KMS-11 (cell line): Measurements from ENCODE around the gene C1RL.

Source experiments
- H2AFZ ChIP-seq: fragments of 200-600 bp; sonication (generic); 2 replicates; pipeline ENCODE4 v1.6.1; 2016; ENCODE audit warnings: antibody characterized with exemption, mixed run types, low read depth
- H3K27ac ChIP-seq: fragments of 200-600 bp; sonication (generic); 2 replicates; pipeline ENCODE4 v1.6.1; 2016; ENCODE audit warnings: mild to moderate bottlenecking, mixed run types
- H3K27me3 ChIP-seq: fragments of 200-600 bp; sonication (generic); 2 replicates; pipeline ENCODE4 v1.6.1; 2017; ENCODE audit warnings: mild to moderate bottlenecking, low read depth, mixed run types, moderate library complexity; ENCODE audit not compliant: insufficient read depth
- H3K36me3 ChIP-seq: fragments of 200-600 bp; sonication (generic); 2 replicates; pipeline ENCODE4 v1.6.1; 2017; ENCODE audit warnings: mild to moderate bottlenecking, mixed run types; ENCODE audit not compliant: insufficient read depth
- H3K4me1 ChIP-seq: fragments of 200-600 bp; sonication (generic); 2 replicates; pipeline ENCODE4 v1.6.1; 2016; ENCODE audit warnings: mild to moderate bottlenecking, low read depth, mixed run types; ENCODE audit not compliant: poor library complexity, severe bottlenecking
- H3K4me2 ChIP-seq: fragments of 200-600 bp; sonication (generic); 2 replicates; pipeline ENCODE4 v1.7.0; 2016; ENCODE audit warnings: mild to moderate bottlenecking, mixed run types
- H3K4me3 ChIP-seq: fragments of 200-600 bp; sonication (generic); IDR thresholded peaks from 2 replicates; pipeline ENCODE4 v1.6.1; 2017; ENCODE audit warnings: low read depth, low read length, mixed read lengths; ENCODE audit not compliant: insufficient read depth
- H3K79me2 ChIP-seq: fragments of 200-600 bp; sonication (generic); 2 replicates; pipeline ENCODE4 v1.6.1; 2016; ENCODE audit warnings: low read depth, mixed run types; ENCODE audit not compliant: insufficient read depth
- H3K9ac ChIP-seq: fragments of 200-600 bp; sonication (generic); 2 replicates; pipeline ENCODE4 v1.6.1; 2016; ENCODE audit warnings: mild to moderate bottlenecking, mixed run types
- H4K20me1 ChIP-seq: fragments of 200-600 bp; sonication (generic); 2 replicates; pipeline ENCODE4 v1.6.1; 2016; ENCODE audit warnings: mild to moderate bottlenecking, mixed run types; ENCODE audit not compliant: insufficient read depth
- CTCF ChIP-seq: fragments of 200-600 bp; sonication (generic); conservative IDR thresholded peaks from 2 replicates; pipeline ENCODE4 v1.6.1; 2017; ENCODE audit warnings: low read depth, mild to moderate bottlenecking, antibody characterized with exemption, low read length, moderate library complexity, mixed read lengths

C1RL gene

DNA sequence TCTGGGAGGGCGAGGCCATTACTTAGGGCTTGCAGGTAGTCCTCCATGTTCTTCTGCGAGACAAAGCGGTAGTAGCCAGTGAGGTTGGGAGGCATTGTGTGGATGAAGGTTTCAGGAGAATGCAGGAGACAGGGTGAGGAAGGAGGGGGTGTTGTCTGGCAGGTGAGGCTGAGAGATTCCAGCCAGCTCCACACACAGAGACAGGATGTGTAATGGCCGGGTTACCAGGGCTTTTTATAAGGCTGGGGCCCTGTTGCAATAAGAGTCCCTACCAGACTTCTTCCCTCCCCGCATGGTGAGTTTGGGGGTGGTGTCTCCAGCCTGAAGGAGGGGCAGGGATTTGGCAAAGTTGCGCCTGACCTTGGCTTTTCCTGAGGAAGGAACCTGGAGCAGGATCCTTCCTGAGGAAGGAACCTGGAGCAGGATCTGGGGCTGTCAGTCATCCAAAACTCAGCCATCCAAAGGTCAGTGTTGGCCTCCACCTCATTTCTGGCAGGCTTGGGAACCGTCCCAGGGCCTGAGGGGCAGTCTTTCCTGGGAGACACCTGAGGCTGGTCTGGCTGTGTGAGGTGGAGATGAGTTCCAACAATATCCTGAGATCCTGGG is 19.8 kb upstream of the C1RL start, which contains the start of gene RBP5:
Gene RBP5 (minus strand): TSS at position 209 of the 606 bp plus-strand sequence. CDS start 114 bp downstream, at position 95.
- H3K4me1 ChIP-seq: peaks cover 12% of the 10 kb centered on the region
- peak within 1 kb of the TSS; percentile 95 for H3K4me2 ChIP-seq
- peak within 1 kb of the TSS; percentile 71; the same call in 1 of the 2 replicates for H3K9ac ChIP-seq
- no peaks in the 10 kb centered on the region for H3K79me2 ChIP-seq
- H3K27ac ChIP-seq: no peak within 1 kb of the TSS
- no peaks in the 10 kb centered on the region for H4K20me1 ChIP-seq
- no peak within 1 kb of the TSS for H3K4me3 ChIP-seq
- H3K27me3 ChIP-seq: no peaks in the 10 kb centered on the region
- H3K36me3 ChIP-seq: no peaks in the 10 kb centered on the region
- no peak for TF ChIP-seq CTCF
- H2AFZ ChIP-seq: peak within 1 kb of the TSS; percentile 81

- TF ChIP-seq CTCF: no peak
- Histone ChIP-seq H3K4me1 (peaks cover 12% of the 10 kb centered on the region), H3K27ac (no peak overlapping the region), H2AFZ (no peak overlapping the region), H3K9ac (no peak overlapping the region), H3K4me2 (no peak overlapping the region), H4K20me1 (no peaks in the 10 kb centered on the region), H3K79me2 (no peaks in the 10 kb centered on the region), H3K4me3 (no peak overlapping the region), H3K27me3 (no peaks in the 10 kb centered on the region), H3K36me3 (no peaks in the 10 kb centered on the region)
Measured at GRCh38 chr12:7127916-7128626, 19.1 kb upstream of the C1RL start.

GRCh38 chr12:7125632-7126227 is 16.7 kb upstream of the C1RL start:
- Histone ChIP-seq H3K27me3 (no peaks in the 10 kb centered on the region), H3K9ac (no peak overlapping the region), H3K4me2 (no peak overlapping the region), H3K4me3 (no peak overlapping the region), H2AFZ (no peak overlapping the region), H4K20me1 (no peaks in the 10 kb centered on the region), H3K36me3 (no peaks in the 10 kb centered on the region), H3K4me1 (peaks cover 6% of the 10 kb centered on the region), H3K79me2 (no peaks in the 10 kb centered on the region), H3K27ac (no peak overlapping the region)
- no peak for TF ChIP-seq CTCF

DNA sequence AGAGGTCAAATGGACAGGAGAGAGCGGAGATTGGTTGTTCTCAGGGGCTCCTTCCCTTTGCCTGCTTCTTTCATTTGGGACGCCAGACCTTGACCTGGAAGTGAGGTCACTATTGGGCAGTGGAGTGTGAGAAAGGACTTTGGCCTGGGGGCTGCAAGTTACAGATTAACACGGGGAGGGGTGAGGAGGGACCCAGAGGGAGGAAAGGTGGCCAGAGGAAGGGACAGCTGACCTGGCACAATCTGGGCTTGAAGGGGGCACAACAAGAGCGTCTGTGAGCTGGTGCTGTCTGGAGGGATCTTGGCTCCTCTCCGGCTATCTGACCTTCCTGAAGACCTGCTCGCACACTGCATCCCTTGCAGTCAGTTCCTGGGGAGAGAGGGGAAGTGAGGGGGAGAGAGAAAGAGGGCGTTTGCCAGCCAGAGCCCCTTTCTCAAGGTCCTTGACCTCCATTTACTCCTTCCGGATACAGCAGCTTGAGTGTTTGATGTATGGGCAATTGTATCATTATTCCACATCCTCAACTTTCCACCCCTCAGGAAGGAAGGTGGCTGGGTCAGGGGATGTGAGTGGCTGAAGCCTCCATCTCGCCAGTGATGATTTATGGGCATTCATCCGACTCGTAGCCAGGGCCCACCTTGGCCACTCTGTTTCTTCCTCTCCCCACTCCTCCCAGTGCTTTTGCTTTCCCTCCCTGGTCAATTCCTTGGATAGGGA is 14.9 kb upstream of the C1RL start:
- no peak for TF ChIP-seq CTCF
- H3K4me1 ChIP-seq: peaks cover under 1% of the 10 kb centered on the region
- no peaks in the 10 kb centered on the region for H4K20me1 ChIP-seq
- H3K4me2 ChIP-seq: no peak overlapping the region
- no peaks in the 10 kb centered on the region for H3K36me3 ChIP-seq
- H3K9ac ChIP-seq: no peak overlapping the region
- no peaks in the 10 kb centered on the region for H3K27me3 ChIP-seq
- no peak overlapping the region for H2AFZ ChIP-seq
- H3K79me2 ChIP-seq: no peaks in the 10 kb centered on the region
- no peak overlapping the region for H3K27ac ChIP-seq
- no peak overlapping the region for H3K4me3 ChIP-seq
